Esophagus muscularis mucosa (tissue), 3 donors: Measurements from ENCODE around the gene BEST2.

Source experiments
- CTCF ChIP-seq, 3 experiments: fragments of 200-600 bp in 2 of 3; fragments of 450-650 bp in 1 of 3; sonication (generic) in 2 of 3; IDR thresholded peaks; one replicate each; pipeline ENCODE4 v1.5.1; 2017 to 2019; ENCODE audit warnings: antibody characterized with exemption in 3 of 3, mild to moderate bottlenecking in 2 of 3, moderate library complexity in 1 of 3
- POLR2A ChIP-seq: fragments of 450-650 bp; IDR thresholded peaks from one replicate; pipeline ENCODE4 v1.6.1; 2017; ENCODE audit warnings: antibody characterized with exemption, moderate library complexity, mild to moderate bottlenecking, low read depth
- POLR2AphosphoS5 ChIP-seq, 2 donors: sonication (generic); formaldehyde crosslinking; IDR thresholded peaks; one replicate each; pipeline ENCODE4 v1.6.1; 2017; ENCODE audit warnings: antibody characterized with exemption in 2 of 2

- TF ChIP-seq CTCF (IDR thresholded peaks at IDR 0.05) (no peak), POLR2AphosphoS5 (IDR thresholded peaks at IDR 0.05) (no peak), POLR2A (no peak)
Measured at GRCh38 chr19:12703046-12703445, 48.5 kb upstream of the BEST2 start.
